Esophagus (tissue), 2 donors: ENCODE results near the gene SDC3. TPM values are rescaled to one million over a fixed set of nuclear protein-coding genes. Genes with fewer than 3 reads are reported as not detected.

Experiments used
- H3K27ac ChIP-seq, 2 donors: one replicate each; pipeline ENCODE4 v1.5.1; 2013; ENCODE audit warnings: low read depth in 2 of 2, mild to moderate bottlenecking in 2 of 2, inconsistent platforms in 1 of 2, low read length in 1 of 2, moderate library complexity in 1 of 2
- H3K27me3 ChIP-seq, 2 donors: one replicate each; pipeline ENCODE4 v1.6.1; 2013; ENCODE audit warnings: low read length in 2 of 2, control low read depth in 1 of 2, mild to moderate bottlenecking in 1 of 2; ENCODE audit not compliant: insufficient read depth in 2 of 2, control insufficient read depth in 1 of 2
- H3K36me3 ChIP-seq, 2 donors: one replicate each; pipeline ENCODE4 v1.6.1; 2013; ENCODE audit warnings: low read length in 1 of 2; ENCODE audit not compliant: control insufficient read depth in 2 of 2, insufficient read depth in 2 of 2
- H3K4me1 ChIP-seq, 2 donors: one replicate each; pipeline ENCODE4 v1.6.1; 2013; ENCODE audit warnings: low read length in 1 of 2; ENCODE audit not compliant: control insufficient read depth in 2 of 2, insufficient read depth in 2 of 2
- H3K4me3 ChIP-seq, 2 donors: one replicate each; pipeline ENCODE4 v1.5.1; 2013; ENCODE audit warnings: low read length in 2 of 2, mild to moderate bottlenecking in 2 of 2, low read depth in 1 of 2, moderate library complexity in 1 of 2
- H3K9me3 ChIP-seq, 2 donors: one replicate each; pipeline ENCODE4 v1.6.1; 2013; ENCODE audit warnings: mild to moderate bottlenecking in 2 of 2, low read depth in 1 of 2, low read length in 1 of 2, moderate library complexity in 1 of 2; ENCODE audit not compliant: control insufficient read depth in 2 of 2, insufficient read depth in 1 of 2
- WGBS, 2 donors: extraction: QIAGEN DNeasy Blood & Tissue Kit; methylation state at CpG; one replicate each; pipeline ENCODE4 v1.1.7; 2013; 5-methylcytosine and 5-hydroxymethylcytosine counted together
- polyA plus RNA-seq, 2 donors: library from polyadenylated mRNA; stranded (reverse); fragments of 200-250 nt; gene quantifications; one replicate each; pipeline ENCODE4 v1.2.3, GENCODE V29; 2013
- donor health status: healthy with polysubstance abuse.
- donor health status: Bipolar disorder and iron deficiency.

The SDC3 gene
- polyA plus RNA-seq, 2 donors: 4.3 to 4.8 TPM

DNA sequence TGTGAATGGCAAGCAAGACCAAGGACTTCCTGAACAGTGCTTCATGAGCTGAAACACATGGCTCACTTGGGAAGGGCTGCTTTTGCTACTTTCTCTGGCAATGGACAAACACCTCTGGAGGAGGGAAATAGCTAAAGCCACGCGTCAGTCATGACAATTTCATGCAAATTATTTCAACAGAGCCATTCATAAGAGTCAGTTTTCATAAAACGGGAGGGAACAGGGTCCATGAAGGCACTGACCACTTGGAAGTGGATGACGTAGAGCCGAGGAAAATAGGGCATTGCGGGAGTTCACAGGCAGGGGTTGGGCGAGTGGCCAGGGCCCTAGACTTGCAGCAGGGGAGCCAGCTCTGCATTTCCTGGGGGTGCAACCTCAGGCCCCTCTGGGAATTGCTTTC is 43.9 kb downstream of the SDC3 start:
- no peak overlapping the region for H3K27ac ChIP-seq
- H3K4me3 ChIP-seq: no peak overlapping the region
- H3K4me1 ChIP-seq: no peaks in the 10 kb centered on the region
- H3K36me3 ChIP-seq: no peaks in the 10 kb centered on the region
- 76 to 77% methylated on average over 7 of the region's 7 CpGs for WGBS, 2 donors
- H3K9me3 ChIP-seq: no peaks in the 10 kb centered on the region
- no peaks in the 10 kb centered on the region for H3K27me3 ChIP-seq

DNA sequence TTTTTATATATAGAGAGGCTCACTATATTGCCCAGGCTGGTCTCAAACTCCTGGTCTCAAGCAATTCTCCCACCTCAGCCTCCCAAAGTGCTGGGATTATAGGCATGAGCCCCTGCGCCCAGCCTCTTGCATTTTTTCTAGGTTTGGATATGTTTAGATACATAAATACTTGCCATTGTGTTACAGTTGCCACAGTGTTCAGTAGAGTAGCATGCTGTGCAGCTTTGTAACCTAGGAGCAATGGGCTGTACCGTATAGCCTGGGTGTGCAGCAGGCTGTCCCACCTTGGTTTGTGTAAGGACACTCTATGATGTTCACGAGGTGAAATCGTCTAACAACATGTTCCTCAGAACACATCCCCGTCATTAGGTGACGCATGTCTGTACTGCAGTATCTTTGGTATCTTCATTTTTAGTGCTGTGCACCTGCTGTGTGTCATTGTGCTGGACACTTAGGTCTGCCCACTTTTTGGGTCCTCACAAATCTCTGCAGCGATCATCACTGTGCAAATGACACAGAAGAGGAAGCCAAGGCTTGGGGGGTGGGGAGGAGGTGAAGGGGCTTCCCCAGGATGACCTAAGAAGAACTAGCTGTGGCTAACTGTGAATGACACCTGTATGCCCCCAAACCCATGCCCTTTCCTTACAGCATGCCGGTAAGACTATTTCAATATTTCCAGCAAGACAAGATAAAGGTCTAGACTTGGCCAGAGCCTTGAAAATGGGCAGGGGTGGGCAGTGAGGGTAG is 44.5 kb downstream of the SDC3 start:
- Histone ChIP-seq H3K4me3 (no peak overlapping the region), H3K27me3 (no peaks in the 10 kb centered on the region), H3K9me3 (no peaks in the 10 kb centered on the region), H3K36me3 (no peaks in the 10 kb centered on the region), H3K27ac (no peak overlapping the region), H3K4me1 (no peaks in the 10 kb centered on the region)
- whole genome bisulfite sequencing, 2 donors: 83 to 87% methylated on average over 8 of the region's 8 CpGs

DNA sequence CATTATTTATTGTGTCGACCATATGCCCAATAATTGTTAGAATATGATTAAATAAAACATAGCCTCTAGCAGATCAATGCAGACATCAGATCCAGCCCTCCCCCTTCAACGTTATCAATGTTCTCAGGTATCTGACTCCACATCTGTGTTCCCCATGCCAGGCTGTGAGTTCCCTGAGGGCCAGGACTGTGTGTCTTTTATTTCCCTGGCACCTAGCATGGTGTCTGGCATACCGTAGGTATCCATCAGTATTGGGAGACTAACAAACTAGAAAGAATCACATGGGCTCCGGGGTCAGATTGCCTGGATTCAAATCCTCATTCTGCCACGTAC is 48.3 kb downstream of the SDC3 start:
- H3K4me1 ChIP-seq: no peaks in the 10 kb centered on the region
- H3K36me3 ChIP-seq: no peaks in the 10 kb centered on the region
- 83 to 88% methylated on average over 5 of the region's 5 CpGs for WGBS, 2 donors
- H3K27me3 ChIP-seq: peaks cover 0 to 2% of the 10 kb centered on the region in 2 donors
- H3K9me3 ChIP-seq: no peaks in the 10 kb centered on the region
- H3K4me3 ChIP-seq: no peak overlapping the region
- no peak overlapping the region for H3K27ac ChIP-seq

DNA sequence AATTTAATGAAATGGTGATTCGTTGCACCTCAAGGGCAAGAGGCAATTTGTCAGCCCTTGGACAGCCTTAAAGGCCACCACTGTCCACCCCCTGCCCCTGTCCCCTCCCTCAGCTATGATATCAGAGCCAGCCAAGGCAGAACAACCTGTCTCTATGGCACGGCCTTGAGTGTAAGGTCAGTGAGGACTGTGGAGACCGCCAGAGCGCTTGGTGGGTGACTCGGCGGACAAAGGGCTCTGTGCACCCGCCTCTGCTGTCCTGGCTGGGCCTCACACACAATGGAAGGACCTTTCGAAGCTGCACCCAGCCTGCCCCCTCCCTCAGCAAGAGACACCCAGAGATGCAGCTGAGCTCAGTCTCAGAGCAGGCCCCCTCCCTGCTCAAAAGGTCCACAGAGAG is 50.6 kb downstream of the SDC3 start:
- 93 to 94% methylated on average over 8 of the region's 8 CpGs for WGBS, 2 donors
- H3K27me3 ChIP-seq: peaks cover 0 to 3% of the 10 kb centered on the region in 2 donors

DNA sequence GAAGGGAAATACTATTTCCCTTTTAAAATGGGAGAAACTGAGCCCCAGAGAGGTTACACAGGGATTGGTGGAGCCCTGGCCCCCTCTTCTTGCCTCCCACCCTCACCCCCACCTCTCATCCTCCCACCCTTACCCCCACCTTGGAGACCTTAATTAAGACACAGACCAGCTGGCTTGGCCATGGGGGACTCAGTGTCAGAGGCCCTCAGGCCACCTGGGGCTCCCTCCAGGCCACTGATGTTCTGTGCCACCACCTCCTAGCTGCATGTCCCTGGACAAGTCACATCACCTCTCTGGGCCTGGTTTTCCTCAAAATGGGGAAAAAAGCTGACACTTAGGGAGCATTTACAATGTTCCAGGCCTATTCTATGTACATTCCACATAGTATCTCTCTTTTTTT is 51.5 kb downstream of the SDC3 start:
- H3K4me3 ChIP-seq: no peak overlapping the region
- H3K4me1 ChIP-seq: peaks cover 2% of the 10 kb centered on the region in 2 donors
- H3K36me3 ChIP-seq: no peaks in the 10 kb centered on the region
- peaks cover 0 to 3% of the 10 kb centered on the region in 2 donors for H3K27me3 ChIP-seq
- H3K9me3 ChIP-seq: no peaks in the 10 kb centered on the region
- H3K27ac ChIP-seq: no peak overlapping the region

More for the DNA sequence above, 50.6 kb downstream of the SDC3 start:
- no peaks in the 10 kb centered on the region for H3K9me3 ChIP-seq
- no peak overlapping the region for H3K27ac ChIP-seq
- H3K36me3 ChIP-seq: no peaks in the 10 kb centered on the region
- H3K4me1 ChIP-seq: no peaks in the 10 kb centered on the region
- H3K4me3 ChIP-seq: no peak overlapping the region

DNA sequence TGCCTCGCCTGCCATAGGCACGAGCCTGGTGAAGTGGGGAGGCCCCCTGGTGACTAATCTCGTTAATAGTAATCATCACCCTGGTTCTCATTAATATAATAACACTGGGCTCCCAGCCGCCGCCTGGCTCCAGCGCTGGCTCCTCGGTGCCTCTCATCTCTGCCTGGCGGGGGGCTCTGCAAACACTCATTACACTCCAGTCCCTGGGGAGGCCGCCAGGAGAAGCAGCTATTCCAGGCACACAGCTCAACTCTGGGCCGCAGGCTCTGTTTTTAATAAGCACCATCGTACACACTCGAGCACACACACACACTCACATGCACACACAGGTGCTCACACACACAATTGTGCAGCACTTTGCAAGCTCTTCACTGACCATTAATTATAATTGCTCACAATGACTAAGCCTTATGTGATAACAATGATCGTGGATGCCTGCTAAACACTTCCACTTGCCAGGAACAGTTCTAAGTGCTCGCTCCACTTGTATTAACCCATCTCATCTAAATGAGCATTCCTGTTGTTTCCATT is 52.2 kb downstream of the SDC3 start:
- H3K4me3 ChIP-seq: no peak overlapping the region
- no peaks in the 10 kb centered on the region for H3K9me3 ChIP-seq
- no peak overlapping the region for H3K27ac ChIP-seq
- no peaks in the 10 kb centered on the region for H3K36me3 ChIP-seq
- WGBS, 2 donors: 27 to 34% methylated on average over 14 of the region's 14 CpGs
- H3K4me1 ChIP-seq: peaks cover 4% of the 10 kb centered on the region in 2 donors
- peaks cover 0 to 3% of the 10 kb centered on the region in 2 donors for H3K27me3 ChIP-seq

DNA sequence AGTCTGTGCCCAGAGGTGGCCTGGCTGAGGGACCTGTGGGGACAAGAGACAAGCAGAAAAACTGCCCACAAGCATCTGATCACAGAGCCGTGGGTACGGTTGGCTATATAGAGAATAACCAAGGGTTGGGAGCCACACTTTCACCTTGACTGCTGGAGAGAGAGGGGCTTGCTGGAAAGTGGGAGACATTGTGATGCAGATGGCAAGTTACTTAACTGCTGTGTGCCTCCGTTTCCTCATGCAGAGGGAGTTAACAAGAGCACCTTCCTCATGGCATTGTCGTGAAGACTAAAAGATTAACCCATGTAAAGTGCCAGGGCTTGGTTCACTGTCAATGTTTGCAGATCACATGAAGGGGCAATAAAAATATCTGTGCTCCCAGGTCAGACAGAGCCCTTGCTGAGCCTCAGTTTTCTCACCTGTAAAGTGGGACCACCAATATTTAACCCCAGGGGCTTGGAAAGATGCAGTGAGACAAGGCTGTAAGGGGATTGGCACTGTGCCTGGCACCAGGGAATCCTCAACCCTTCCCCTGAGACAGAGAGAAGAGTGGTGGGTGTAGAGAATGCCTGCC is 52.8 kb downstream of the SDC3 start:
- Histone ChIP-seq H3K9me3 (no peaks in the 10 kb centered on the region), H3K27ac (no peak overlapping the region), H3K4me1 (peaks cover 4% of the 10 kb centered on the region in 2 donors), H3K36me3 (no peaks in the 10 kb centered on the region), H3K4me3 (no peak overlapping the region), H3K27me3 (peaks cover 0 to 3% of the 10 kb centered on the region in 2 donors)
- 64 to 70% methylated on average over 4 of the region's 4 CpGs for WGBS, 2 donors

DNA sequence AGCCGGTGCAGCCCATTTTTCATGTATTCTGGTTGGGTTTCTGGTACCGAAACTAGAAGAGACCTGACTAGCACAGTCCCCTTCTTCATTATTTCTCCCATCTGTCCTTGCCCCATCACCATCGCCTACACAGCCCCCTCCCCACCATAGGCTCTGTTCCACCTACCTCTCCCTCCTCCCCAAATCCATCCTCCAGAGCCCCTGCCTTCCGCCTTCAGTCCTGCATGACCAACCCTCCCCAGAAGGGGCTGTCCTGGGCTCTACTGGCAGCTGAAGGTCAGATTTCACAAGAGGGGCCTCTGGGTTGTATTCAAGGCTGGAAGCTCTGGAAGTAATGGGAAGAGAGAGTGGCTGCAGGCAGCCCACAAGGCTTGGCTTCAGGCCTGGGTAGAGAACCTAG is 55.2 kb downstream of the SDC3 start:
- H3K36me3 ChIP-seq: no peaks in the 10 kb centered on the region
- H3K27me3 ChIP-seq: peaks cover 0 to 3% of the 10 kb centered on the region in 2 donors
- H3K27ac ChIP-seq: no peak overlapping the region
- 81 to 83% methylated on average over 4 of the region's 4 CpGs for WGBS, 2 donors
- no peak overlapping the region for H3K4me3 ChIP-seq
- H3K4me1 ChIP-seq: peaks cover 4% of the 10 kb centered on the region in 2 donors
- no peaks in the 10 kb centered on the region for H3K9me3 ChIP-seq

DNA sequence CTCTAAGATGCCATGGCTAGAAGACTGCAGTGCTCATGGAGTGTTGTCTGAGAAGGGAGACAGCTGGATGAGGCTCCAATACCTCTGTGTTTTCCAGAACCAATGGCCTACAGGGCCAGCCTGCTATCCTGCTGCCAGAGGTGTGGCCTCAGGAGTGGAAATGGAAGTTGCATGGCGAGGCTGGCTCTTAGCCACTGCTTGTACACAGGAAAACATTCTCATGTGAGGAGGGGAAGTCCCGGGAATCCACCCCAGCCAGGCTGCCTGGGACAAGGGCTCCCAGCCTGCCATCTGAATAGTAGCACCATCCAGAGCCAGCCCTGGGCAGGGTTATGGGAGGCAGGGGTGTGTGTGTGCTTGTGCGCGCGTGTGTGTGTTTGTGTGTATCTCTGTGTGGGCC is 56.5 kb downstream of the SDC3 start:
- H3K36me3 ChIP-seq: no peaks in the 10 kb centered on the region
- no peaks in the 10 kb centered on the region for H3K9me3 ChIP-seq
- no peak overlapping the region for H3K4me3 ChIP-seq
- no peak overlapping the region for H3K27ac ChIP-seq
- 58 to 59% methylated on average over 5 of the region's 5 CpGs for WGBS, 2 donors
- H3K4me1 ChIP-seq: peaks cover 4% of the 10 kb centered on the region in 2 donors
- peaks cover 0 to 3% of the 10 kb centered on the region in 2 donors for H3K27me3 ChIP-seq

DNA sequence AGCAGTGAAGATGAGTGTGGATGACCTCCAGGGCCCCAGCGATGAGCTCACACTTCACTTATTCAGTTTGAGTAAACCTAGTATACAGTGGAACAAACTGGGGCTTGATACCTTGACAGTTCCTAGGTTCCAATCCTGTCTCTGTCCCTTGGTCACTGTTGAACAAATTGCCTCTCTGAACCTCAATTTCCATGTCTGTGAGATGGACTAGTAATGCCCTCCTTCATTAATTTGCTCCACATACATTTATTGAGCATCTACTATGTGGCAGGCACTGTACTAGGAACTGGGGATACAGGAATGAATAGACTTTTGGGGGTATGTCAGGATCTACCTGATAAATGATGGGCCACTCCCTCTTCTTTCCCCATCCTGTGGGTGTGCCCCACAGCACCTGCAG is 57.3 kb downstream of the SDC3 start:
- 91 to 100% methylated on average over 1 of the region's 1 CpG for WGBS, 2 donors
- no peak overlapping the region for H3K4me3 ChIP-seq
- H3K27me3 ChIP-seq: peaks cover 0 to 3% of the 10 kb centered on the region in 2 donors
- H3K27ac ChIP-seq: no peak overlapping the region
- H3K9me3 ChIP-seq: no peaks in the 10 kb centered on the region
- peaks cover 4% of the 10 kb centered on the region in 2 donors for H3K4me1 ChIP-seq
- H3K36me3 ChIP-seq: no peaks in the 10 kb centered on the region
